Bronchial epithelial cell (primary cell): ENCODE data around the gene TPRG1. TPM values are rescaled to one million over a fixed set of nuclear protein-coding genes. Genes with fewer than 3 reads are reported as not detected.

Source experiments
- DNase-seq: peaks from one replicate; pipeline ENCODE4 v3.0.0-alpha.2; 2010; ENCODE audit warnings: low read depth
- FAIRE-seq: peaks from 2 replicates; lab custom pipeline; 2011; peaks lifted over from hg19 to GRCh38; lab: Jason Lieb, UNC
- H3K27me3 ChIP-seq: 2 replicates; pipeline ENCODE4 v1.5.1; 2011; ENCODE audit warnings: low read length; ENCODE audit not compliant: control insufficient read depth, insufficient read depth
- H3K36me3 ChIP-seq: 2 replicates; pipeline ENCODE4 v1.5.1; 2011; ENCODE audit warnings: low read length; ENCODE audit not compliant: control insufficient read depth, insufficient read depth
- H3K4me3 ChIP-seq: 2 replicates; pipeline ENCODE4 v1.5.1; 2011; ENCODE audit warnings: mild to moderate bottlenecking, low read depth, low read length, control low read depth
- total RNA-seq: library from RNA; depleted of rRNA; stranded (reverse); fragments of >200 nt; gene quantifications from 2 replicates; pipeline ENCODE4 v1.2.1, GENCODE V29; 2014
- TF ChIP-seq, protein P1 (sequence below): IDR thresholded peaks from 2 replicates; pipeline ENCODE4 v1.5.1; 2011; ENCODE audit warnings: mild to moderate bottlenecking, moderate library complexity, low read length, control low read depth, inconsistent platforms; ENCODE audit not compliant: insufficient read depth, severe bottlenecking

The TPRG1 gene
- total RNA-seq, 1 donor from 2014 or later, result 1.6 TPM

DNA sequence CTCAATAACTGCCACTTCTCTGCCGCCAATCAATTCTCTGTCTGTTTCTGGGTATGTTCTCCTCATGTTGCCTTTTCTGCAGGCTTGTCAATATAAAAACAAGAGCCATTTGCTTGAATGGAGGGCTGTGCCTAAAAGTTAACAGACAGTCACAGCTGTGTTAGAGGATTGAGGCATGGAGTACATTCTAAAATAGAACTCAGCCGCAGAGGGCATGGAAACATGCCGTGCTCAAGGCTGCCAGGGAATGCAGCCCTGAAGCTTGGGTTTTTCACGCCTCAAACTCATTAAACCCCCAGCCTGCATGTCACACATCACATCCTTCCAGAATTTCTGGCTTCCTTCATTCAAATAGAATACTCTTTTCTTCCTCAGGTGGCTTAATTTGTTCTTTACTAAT, 166.6 kb downstream of the TPRG1 start:
- no peak for DNase-seq
- TF ChIP-seq, protein P1, sequence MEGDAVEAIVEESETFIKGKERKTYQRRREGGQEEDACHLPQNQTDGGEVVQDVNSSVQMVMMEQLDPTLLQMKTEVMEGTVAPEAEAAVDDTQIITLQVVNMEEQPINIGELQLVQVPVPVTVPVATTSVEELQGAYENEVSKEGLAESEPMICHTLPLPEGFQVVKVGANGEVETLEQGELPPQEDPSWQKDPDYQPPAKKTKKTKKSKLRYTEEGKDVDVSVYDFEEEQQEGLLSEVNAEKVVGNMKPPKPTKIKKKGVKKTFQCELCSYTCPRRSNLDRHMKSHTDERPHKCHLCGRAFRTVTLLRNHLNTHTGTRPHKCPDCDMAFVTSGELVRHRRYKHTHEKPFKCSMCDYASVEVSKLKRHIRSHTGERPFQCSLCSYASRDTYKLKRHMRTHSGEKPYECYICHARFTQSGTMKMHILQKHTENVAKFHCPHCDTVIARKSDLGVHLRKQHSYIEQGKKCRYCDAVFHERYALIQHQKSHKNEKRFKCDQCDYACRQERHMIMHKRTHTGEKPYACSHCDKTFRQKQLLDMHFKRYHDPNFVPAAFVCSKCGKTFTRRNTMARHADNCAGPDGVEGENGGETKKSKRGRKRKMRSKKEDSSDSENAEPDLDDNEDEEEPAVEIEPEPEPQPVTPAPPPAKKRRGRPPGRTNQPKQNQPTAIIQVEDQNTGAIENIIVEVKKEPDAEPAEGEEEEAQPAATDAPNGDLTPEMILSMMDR, result no peak
- FAIRE-seq, result no peak
- no peaks in the 10 kb centered on the region for H3K36me3 ChIP-seq
- H3K27me3 ChIP-seq, result no peaks in the 10 kb centered on the region
- no peak overlapping the region for H3K4me3 ChIP-seq

DNA sequence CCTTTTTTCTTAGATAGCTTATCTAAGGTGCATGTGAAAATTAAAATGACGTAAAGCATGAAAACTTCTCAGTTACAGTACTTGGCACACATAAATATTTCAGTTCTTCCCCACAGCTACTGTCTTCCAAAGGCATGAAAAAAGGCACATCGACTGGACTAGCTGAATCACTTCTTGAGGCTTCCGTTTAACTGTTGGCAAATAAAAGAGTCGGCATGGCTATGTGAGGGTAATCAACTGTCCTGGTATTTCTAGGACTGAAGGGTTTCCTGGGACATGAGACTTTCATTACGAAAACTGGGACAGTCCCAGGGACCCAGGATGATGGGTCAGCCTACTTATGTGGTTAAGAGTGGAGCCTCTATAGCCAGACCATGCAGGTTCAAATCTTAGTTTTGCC, 168.2 kb downstream of the TPRG1 start:
- TF ChIP-seq, protein P1, result no peak

DNA sequence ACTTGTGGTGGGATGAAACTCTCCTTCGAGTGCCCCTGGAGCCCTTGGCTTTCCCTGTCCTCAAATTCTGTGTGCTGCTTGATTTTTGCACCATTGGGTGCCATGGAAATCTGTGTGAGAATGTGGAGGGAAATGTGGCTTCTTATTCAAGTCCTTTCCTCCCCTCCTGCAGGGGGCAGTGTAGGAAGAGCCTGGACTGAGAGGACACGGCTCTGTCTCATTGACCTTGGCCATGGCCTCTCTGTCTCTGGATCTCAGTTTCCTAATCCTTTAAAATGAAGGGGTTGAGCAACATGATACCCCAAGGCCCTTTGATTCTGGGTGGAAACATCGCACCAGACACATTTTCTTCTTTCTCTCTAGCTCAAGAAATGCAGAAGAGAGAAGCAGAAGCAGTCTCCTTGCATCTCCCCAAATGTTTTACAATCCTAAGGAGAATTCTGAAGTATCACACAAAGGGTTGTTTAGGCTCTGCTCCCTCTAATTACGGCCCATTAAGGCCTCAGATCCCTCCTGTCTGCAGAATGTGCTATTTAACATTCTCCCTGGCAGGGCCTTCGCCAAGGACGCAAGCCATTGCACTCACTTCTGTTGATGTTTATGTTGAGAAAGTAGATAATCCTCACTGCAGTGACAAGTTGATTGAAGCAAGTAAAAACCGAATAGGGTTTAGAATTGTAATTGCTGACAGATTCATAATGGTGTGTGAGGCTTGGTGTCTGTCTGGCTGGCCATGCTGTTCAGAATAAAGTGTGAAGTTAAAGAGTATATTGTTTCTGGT, 169.1 kb downstream of the TPRG1 start:
- H3K36me3 ChIP-seq, result no peaks in the 10 kb centered on the region
- TF ChIP-seq, protein P1, result peak; percentile 26
- no peaks in the 10 kb centered on the region for H3K27me3 ChIP-seq
- H3K4me3 ChIP-seq, result no peak overlapping the region
- no peak for DNase-seq
- peak; percentile 28 for FAIRE-seq

More for the DNA sequence above, 168.2 kb downstream of the TPRG1 start:
- DNase-seq, result no peak
- no peaks in the 10 kb centered on the region for H3K27me3 ChIP-seq
- peak; percentile 7 for FAIRE-seq
- H3K36me3 ChIP-seq, result no peaks in the 10 kb centered on the region
- H3K4me3 ChIP-seq, result no peak overlapping the region

DNA sequence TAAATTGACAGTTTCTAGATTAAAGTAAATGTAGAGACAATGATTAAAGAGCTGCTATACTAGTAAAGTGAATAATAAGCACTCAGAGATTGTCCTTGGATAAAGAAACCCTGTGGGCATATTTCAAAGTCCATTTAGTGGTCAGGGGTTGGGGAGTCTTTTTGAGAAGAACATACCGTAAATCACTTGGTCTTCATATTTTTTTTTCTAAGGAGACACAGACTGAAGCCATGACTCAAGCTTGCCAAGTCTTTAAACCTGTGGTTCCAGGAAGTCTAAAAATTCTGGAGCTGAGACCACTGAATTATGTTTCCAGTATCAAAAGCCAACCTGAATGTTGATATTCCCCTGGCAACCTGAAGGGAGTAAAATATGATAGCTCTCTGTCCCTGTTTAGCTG, 171.0 kb downstream of the TPRG1 start:
- Histone ChIP-seq H3K27me3 (no peaks in the 10 kb centered on the region), H3K36me3 (no peaks in the 10 kb centered on the region), H3K4me3 (no peak overlapping the region)
- DNase-seq (no peak), FAIRE-seq (no peak)
- TF ChIP-seq, protein P1, result no peak

DNA sequence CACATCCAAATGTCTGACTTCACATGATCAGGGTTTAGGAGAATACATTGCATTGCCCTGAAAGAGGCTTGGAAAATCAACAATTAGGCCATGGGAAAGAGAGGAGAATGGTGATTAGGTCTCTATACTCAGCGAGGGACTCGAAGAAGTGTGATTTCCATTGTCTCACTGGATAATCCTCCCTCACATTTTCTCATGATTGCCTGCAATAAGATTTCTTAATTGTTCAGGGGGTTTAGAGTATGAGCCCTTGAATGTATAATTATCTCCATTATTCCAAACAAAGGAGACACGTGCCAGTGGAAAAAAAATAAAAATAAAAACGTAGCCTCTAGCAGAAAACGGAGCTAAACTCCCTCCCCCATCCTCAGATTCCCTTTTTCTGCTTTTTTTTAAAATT, 173.2 kb downstream of the TPRG1 start:
- Histone ChIP-seq H3K4me3 (no peak overlapping the region), H3K27me3 (no peaks in the 10 kb centered on the region), H3K36me3 (no peaks in the 10 kb centered on the region)
- DNase-seq, result no peak
- TF ChIP-seq, protein P1, result no peak
- FAIRE-seq, result no peak
